Activated CD4-positive, alpha-beta T cell treated with anti-CD3 and anti-CD28 coated beads, Interleukin-2, amount 50 U/mL, for 16 hours (primary cell): Measurements from ENCODE around the gene RAB3C.
"Not testable (repeated sequence)": the region's sequence is repeated elsewhere in the genome, so short reads cannot be mapped to it uniquely, and the experiment has no call there.

Experiments
- DNase-seq: peaks from one replicate; pipeline ENCODE4 v3.0.0-alpha.2; 2020

RAB3C gene

DNA sequence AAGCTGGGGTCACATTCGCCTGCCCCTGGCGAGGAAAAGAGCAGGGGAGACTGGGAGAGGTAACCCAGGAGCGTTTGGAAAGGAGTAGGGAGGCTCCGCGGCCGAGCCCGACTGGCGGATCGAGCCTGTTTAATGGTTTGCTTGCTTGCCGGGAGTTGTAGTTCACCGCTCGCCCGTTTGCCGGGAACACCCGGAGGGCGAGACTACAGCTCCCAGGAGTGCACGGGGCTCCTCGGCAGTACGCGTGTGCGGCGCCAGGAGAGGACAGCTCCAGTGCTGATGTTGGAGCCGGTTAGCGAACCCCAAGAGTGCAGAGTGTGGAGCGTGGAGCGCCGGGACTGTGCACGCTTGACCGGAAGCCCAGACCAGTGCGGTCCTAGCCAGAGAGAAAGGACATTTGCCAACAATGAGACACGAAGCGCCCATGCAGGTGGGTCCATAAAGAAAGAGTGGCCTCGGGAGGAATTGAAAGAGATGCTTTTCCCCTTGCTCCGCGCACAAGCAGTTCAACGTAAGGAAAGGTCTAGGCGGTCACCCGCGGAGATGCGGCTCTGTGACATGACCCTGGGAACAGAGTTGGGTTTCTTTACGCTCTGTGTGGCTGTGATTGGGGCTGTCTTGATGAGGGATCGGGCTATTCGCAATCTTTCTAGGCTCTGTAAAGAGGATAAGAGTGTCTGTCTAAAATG, at the start of gene RAB3C:
Gene RAB3C, plus strand, starts transcription at position 273 of the 689 bp plus-strand sequence. Its CDS starts 134 bp downstream, at position 407.
- peak; percentile 82 for DNase-seq

DNA sequence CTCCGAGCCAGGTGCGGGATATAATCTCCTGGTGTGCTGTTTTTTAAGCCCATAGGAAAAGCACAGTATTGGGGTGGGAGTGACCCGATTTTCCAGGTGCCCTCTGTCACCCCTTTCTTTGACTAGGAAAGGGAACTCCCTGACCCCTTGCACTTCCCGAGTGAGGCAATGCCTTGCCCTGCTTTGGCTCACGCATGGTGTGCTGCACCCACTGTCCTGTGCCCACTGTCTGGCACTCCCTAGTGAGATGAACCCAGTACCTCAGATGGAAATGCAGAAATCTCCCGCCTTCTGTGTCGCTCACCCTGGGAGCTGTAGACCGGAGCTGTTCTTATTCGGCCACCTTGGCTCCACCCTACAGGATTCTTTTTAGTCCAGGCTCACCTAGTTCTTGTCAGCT, 40.9 kb upstream of the RAB3C start:
- DNase-seq = not testable (repeated sequence)

DNA sequence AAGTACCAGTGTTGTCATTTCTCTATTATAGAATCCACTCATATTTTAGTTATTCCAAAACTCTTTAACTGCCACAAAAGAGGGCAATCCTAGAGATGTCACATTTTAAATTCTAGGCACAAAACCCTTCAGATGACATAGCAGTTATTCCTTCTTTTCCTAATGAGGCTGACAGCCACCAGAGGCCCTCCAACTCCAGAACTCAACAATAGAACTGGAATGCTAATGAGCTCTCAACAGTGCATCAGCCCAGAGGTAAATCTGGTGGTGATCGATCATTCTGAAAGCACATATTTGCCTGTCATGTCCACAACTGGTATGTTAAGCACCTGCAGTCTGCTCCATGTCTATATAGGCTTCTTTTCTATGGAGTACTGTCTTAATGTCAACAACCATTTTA, 40.2 kb upstream of the RAB3C start:
- DNase-seq = no peak

- no peak for DNase-seq
These were observed 39.2 kb upstream of the RAB3C start for GRCh38 chr5:58543723-58544122.

- DNase-seq = no peak
These were observed 38.7 kb upstream of the RAB3C start for GRCh38 chr5:58544195-58544594.

DNA sequence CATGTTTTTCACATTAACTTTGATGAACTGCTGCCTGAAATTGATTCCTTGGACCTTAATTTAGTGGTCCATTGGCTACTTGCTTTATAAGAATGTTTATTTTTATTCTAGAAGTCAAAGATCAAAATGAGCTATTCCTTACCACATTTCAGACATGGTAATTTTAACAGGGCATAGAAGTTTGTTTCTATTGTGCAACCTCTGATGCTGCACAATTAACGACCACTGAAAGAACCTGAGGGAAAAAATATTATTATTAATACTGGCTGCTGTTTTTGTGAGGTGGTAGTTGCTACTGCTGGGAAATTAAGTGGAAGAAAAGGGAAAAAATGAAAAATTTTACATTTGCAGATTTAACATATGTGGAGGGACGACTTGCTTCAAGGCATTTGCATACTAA, 37.9 kb upstream of the RAB3C start:
- no peak for DNase-seq

GRCh38 chr5:58545912-58546311, 37.0 kb upstream of the RAB3C start:
- peak; percentile 4 for DNase-seq

DNA sequence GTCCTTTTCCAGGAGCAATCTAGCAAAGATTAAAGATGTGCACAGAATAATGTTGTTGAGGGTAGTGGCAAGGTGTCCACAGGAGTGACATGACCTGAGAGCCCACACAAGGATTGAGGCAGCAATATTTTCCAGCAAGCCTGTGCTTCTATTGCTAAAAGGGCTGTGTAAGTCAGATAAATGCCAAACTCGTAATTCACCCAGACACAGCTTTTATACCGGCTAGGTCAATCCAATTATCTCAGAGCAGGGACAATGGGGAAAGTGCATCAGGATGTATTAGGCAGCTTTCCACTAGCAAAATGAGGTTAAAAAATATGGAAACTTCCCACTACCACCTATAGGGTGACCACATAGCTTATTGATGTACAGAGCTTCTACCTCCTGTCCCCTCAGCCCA, 34.8 kb upstream of the RAB3C start:
- no peak for DNase-seq

GRCh38 chr5:58551492-58551891, 31.4 kb upstream of the RAB3C start:
- no peak for DNase-seq

- DNase-seq = not testable (repeated sequence)
These were observed 25.1 kb upstream of the RAB3C start for GRCh38 chr5:58557665-58558338.

GRCh38 chr5:58563016-58563700, 19.7 kb upstream of the RAB3C start:
- DNase-seq = not testable (repeated sequence)

DNA sequence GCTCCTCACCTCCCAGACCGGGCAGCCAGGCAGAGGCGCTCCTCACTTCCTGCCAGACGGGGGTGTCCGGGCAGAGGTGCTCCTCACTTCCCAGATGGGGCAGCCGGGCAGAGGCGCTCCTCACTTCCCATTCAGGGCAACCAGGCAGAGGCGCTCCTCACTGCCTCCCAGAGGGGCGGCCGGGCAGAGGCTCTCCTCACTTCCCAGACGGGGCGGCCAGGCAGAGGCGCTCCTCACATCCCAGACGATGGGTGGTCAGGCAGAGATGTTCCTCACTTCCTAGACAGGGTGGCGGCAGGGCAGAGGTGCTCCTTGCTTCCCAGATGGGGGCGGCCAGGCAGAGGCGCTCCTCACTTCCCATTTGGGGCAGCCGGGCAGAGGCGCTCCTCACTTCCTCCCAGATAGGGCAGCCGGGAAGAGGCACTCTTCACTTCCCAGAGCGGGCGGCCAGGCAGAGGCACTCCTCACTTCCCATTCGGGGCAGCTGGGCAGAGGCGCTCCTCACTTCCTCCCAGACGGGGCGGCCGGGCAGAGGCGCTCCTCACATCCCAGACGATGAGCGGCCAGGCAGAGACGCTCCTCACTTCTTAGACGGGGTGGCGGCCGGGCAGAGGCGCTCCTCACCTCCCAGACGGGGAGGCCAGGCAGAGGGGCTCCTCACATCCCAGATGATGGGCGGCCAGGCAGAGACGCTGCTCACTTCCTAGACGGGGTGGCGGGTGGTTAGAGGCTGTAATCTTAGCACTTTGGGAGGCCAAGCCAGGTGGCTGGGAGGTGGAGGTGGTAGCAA, 18.6 kb upstream of the RAB3C start:
- not testable (repeated sequence) for DNase-seq

DNA sequence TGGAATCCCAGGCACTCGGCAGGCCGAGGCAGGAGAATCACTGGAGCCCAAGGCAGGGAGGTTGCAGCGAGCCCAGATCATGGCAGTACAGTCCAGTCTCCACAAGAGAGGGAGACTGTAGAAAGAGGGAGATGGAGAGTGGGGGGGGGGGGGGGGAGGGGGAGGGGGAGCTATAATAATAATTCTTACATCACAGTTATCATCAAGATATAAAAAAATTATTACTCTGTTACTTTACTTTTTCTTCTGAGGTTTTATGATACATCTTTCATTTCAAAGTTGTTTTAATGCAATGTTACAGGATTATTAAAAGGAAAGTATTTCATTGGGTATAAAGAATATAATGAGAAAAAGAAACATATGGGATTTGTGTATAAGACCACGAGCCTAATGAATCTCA, 17.8 kb upstream of the RAB3C start:
- DNase-seq = no peak

GRCh38 chr5:58571501-58571900, 11.4 kb upstream of the RAB3C start:
- DNase-seq = no peak

- DNase-seq = not testable (repeated sequence)
These were observed 9.9 kb upstream of the RAB3C start for GRCh38 chr5:58572973-58573372.

DNA sequence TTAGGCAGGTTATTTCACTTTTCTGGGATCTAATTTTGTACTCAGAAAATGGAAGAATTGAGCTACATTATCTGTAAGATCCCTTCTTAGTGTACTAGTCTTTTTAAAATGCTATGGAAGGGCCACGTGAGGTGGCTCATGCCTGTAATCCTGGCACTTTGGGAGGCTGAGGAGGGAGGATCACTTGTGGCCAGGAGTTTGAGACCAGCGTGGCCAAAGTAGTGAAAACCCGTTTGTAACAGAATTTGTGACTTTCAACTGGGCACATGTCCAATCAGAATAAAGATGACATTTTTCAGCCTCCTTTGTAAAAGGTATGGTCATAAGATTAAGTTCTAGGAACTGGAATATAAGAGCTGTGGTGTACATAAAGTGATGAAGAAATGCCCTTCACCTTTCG, 3.1 kb upstream of the RAB3C start:
- no peak for DNase-seq

GRCh38 chr5:58582019-58582802, 664 bp upstream of the RAB3C start:
- DNase-seq = no peak

DNA sequence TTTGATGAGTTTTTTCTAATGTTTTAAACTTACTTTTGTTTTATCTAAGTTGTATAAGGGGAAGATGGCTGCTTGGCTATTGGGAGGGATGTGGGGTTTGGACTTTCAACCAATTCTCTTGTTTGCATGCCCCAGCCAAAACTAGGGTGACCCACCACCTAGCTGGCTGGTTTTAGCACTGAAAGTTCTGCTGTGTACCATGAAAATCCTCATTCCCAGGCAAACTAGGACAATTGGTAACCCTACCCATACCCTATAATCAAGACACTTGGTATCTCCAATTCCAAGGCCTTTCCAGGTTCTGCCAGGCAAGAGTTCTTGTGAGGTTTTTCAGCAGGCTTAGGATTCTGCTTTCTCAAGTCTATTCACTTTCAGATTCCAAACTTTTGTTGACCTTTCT, 13.1 kb downstream of the RAB3C start:
- no peak for DNase-seq

GRCh38 chr5:58598440-58598839, 15.6 kb downstream of the RAB3C start:
- no peak for DNase-seq

DNA sequence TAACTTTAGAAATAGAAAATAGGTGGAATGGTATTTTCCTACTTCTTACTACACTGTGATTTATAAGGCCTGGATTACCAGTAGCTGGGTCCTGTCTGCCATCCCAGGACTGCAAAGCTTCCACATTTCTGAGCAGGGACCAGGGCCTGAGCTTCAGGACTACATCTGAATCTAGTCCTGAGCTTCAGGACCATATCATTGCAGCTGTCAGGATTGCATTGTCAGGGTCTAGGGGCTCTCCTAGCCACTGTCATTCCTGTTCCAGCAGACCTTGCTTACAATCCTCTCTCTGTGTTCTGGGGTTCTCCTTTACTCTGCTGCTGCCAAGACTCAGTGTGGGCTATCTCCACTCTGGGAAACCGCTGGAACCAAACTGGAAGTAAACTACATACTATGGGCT, 16.3 kb downstream of the RAB3C start:
- DNase-seq = no peak

DNA sequence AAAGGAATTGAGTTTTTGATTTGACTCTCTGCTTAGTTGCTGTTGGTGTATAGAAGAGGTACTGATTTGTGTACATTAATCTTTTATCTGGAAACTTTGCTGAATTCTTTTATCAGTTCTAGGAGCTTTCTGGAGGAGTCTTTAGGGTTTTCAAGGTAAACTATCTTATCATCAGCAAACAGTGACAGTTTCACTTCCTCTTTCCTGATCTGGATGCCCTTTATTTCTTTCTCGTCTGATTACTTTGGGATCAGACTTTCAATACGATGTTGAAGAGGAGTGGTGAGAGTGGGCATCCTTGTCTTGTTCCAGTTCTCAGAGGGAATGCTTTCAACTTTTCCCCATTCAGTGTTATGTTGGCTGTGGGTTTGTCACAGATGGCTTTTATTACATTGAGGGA, 17.7 kb downstream of the RAB3C start:
- not testable (repeated sequence) for DNase-seq

- not testable (repeated sequence) for DNase-seq
These were observed 20.0 kb downstream of the RAB3C start for GRCh38 chr5:58602889-58603288.
